Spleen (tissue), 11 donors: ENCODE results near the gene PLEKHG1. TPM values are rescaled to one million over a fixed set of nuclear protein-coding genes. Genes with fewer than 3 reads are reported as not detected.

Source experiments
- DNase-seq: peaks from one replicate; pipeline ENCODE4 v3.0.0-alpha.2; 2020
- H3K27ac ChIP-seq, 8 donors: fragments of 200-600 bp; sonication (generic) in 7 of 8; 1 replicate in 4 of 8; 2 replicates in 4 of 8; pipeline versions ENCODE4 v1.5.0 to v1.8.0; 2016 to 2021; ENCODE audit warnings: inconsistent platforms in 4 of 8, mild to moderate bottlenecking in 4 of 8, moderate library complexity in 1 of 8
- H3K27me3 ChIP-seq, 7 donors: fragments of 200-600 bp; sonication (generic) in 6 of 7; replicated peaks in 1 of 7; 1 replicate in 4 of 7; 2 replicates in 3 of 7; pipeline versions ENCODE4 v1.5.0 to v1.8.0; 2016 to 2021; ENCODE audit warnings: inconsistent platforms in 3 of 7, mild to moderate bottlenecking in 1 of 7
- H3K36me3 ChIP-seq, 6 donors: fragments of 200-600 bp; sonication (generic) in 5 of 6; 1 replicate in 4 of 6; 2 replicates in 2 of 6; pipeline versions ENCODE4 v1.5.0 to v1.8.0; 2016 to 2021; ENCODE audit warnings: inconsistent platforms in 2 of 6
- H3K4me1 ChIP-seq, 6 donors: fragments of 200-600 bp; sonication (generic) in 5 of 6; 1 replicate in 3 of 6; 2 replicates in 3 of 6; pipeline versions ENCODE4 v1.5.0 to v1.8.0; 2016 to 2021; ENCODE audit warnings: inconsistent platforms in 3 of 6
- H3K4me3 ChIP-seq, 8 donors: fragments of 200-600 bp; sonication (generic) in 7 of 8; 1 replicate in 4 of 8; 2 replicates in 4 of 8; pipeline versions ENCODE4 v1.5.0 to v1.8.0; 2016 to 2021; ENCODE audit warnings: inconsistent platforms in 4 of 8, mild to moderate bottlenecking in 4 of 8, moderate library complexity in 2 of 8
- H3K9me3 ChIP-seq, 8 donors: fragments of 200-600 bp; sonication (generic) in 7 of 8; 1 replicate in 4 of 8; 2 replicates in 4 of 8; pipeline versions ENCODE4 v1.5.0 to v1.8.0; 2016 to 2021; ENCODE audit warnings: inconsistent platforms in 4 of 8
- POLR2A ChIP-seq, 3 donors: fragments of 450-650 bp; IDR thresholded peaks; one replicate each; pipeline ENCODE4 v1.5.1; 2017; ENCODE audit warnings: antibody characterized with exemption in 3 of 3, mild to moderate bottlenecking in 1 of 3
- POLR2AphosphoS5 ChIP-seq, 3 donors: sonication (generic); formaldehyde crosslinking; IDR thresholded peaks; one replicate each; pipeline ENCODE4 v1.5.1; 2017; ENCODE audit warnings: antibody characterized with exemption in 3 of 3
- WGBS, 5 donors: extraction: QIAGEN DNeasy Blood & Tissue Kit in 3 of 5; methylation state at CpG; one replicate each; pipeline versions ENCODE4 v1.1.5 to v1.1.7; 2013 to 2018; 5-methylcytosine and 5-hydroxymethylcytosine counted together
- intact Hi-C: fragments of 100-400 bp; cut with DNase I; formaldehyde crosslinking; loops from one replicate; pipeline ENCODE4 v1.15.0; 2023; ENCODE audit warnings: low total_unique reads
- polyA plus RNA-seq, 3 donors: library from polyadenylated mRNA; stranded (reverse); fragments of 200-250 nt; gene quantifications; one replicate each; pipeline ENCODE4 v1.2.1, GENCODE V29; 2013
- total RNA-seq, 7 donors: library from RNA; depleted of rRNA in 3 of 7; stranded (reverse); fragments of >200 nt in 3 of 7; fragmentation: NEBNext Ultra II Directional in 4 of 7; extraction: Animal tissue kit (Norgen Biotek cat#: 25700) in 4 of 7; gene quantifications; one replicate each; pipeline versions ENCODE4 v1.1.0 to v1.2.1, GENCODE V29; 2016 to 2021
- TF ChIP-seq, protein P1 (sequence below), 11 experiments: fragments of 200-600 bp in 7 of 11; fragments of 450-650 bp in 4 of 11; sonication (generic) in 4 of 11; IDR thresholded peaks in 8 of 11; conservative IDR thresholded peaks in 3 of 11; 1 replicate in 7 of 11; 2 replicates in 4 of 11; pipeline versions ENCODE4 v1.4.0 to v1.8.0; 2016 to 2021; ENCODE audit warnings: antibody characterized with exemption in 11 of 11, inconsistent platforms in 4 of 11, mild to moderate bottlenecking in 1 of 11
- donor health status: healthy with polysubstance abuse.
- donor health status: DM: no; HTN: no; CAD: no; lungs with moderate emphysema.
- donor health status: DM: no; HTN: no; CAD: no.
- donor health status: Bipolar disorder and iron deficiency.
- donor health status: healthy.
- donor health status: DM: no; HTN: no; CAD: no.
- donor health status: DM: yes; HTN: yes; CAD: no.

PLEKHG1 gene
- total and polyA plus RNA-seq, 10 donors = 14.2 to 361 (median 161) TPM

DNA sequence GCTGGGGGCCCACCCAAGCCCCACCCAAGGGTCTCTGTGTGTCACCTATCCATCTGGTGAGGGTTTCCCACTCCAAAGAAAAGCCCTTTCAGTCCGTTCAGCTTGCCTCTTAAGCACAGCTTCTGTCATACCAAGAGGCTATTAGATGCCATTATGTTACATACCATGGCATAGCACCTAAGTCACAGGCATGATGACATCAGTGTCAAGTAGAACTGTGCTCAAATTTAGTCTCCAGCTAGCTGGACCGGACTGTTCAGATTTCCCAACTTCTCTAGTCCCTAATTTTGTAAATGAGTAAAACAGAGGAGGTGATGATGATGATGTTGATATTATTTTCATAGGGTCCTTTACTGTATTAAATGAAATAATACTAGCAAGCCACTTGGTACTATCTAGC is 19.2 kb upstream of the PLEKHG1 start:
- no peaks in the 10 kb centered on the region for H3K36me3 ChIP-seq
- peaks cover 0 to 12% (median 0%) of the 10 kb centered on the region in 7 donors for H3K27me3 ChIP-seq
- 72 to 87% (median 81%) methylated on average over 2 of the region's 2 CpGs for WGBS, 5 donors
- H3K9me3 ChIP-seq = no peaks in the 10 kb centered on the region
- intact Hi-C loops = no loop called here
- TF ChIP-seq POLR2A (IDR thresholded peaks at IDR 0.05) (no peak), POLR2AphosphoS5 (IDR thresholded peaks at IDR 0.05) (no peak)
- TF ChIP-seq, protein P1, sequence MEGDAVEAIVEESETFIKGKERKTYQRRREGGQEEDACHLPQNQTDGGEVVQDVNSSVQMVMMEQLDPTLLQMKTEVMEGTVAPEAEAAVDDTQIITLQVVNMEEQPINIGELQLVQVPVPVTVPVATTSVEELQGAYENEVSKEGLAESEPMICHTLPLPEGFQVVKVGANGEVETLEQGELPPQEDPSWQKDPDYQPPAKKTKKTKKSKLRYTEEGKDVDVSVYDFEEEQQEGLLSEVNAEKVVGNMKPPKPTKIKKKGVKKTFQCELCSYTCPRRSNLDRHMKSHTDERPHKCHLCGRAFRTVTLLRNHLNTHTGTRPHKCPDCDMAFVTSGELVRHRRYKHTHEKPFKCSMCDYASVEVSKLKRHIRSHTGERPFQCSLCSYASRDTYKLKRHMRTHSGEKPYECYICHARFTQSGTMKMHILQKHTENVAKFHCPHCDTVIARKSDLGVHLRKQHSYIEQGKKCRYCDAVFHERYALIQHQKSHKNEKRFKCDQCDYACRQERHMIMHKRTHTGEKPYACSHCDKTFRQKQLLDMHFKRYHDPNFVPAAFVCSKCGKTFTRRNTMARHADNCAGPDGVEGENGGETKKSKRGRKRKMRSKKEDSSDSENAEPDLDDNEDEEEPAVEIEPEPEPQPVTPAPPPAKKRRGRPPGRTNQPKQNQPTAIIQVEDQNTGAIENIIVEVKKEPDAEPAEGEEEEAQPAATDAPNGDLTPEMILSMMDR (IDR thresholded peaks at IDR 0.05 in 8 of 11, conservative IDR thresholded peaks at IDR 0.05 in 3 of 11) = no peak
- no peak for DNase-seq
- no peak overlapping the region for H3K27ac ChIP-seq
- no peak overlapping the region for H3K4me3 ChIP-seq
- H3K4me1 ChIP-seq = peaks cover 0 to 16% (median 0%) of the 10 kb centered on the region in 6 donors

DNA sequence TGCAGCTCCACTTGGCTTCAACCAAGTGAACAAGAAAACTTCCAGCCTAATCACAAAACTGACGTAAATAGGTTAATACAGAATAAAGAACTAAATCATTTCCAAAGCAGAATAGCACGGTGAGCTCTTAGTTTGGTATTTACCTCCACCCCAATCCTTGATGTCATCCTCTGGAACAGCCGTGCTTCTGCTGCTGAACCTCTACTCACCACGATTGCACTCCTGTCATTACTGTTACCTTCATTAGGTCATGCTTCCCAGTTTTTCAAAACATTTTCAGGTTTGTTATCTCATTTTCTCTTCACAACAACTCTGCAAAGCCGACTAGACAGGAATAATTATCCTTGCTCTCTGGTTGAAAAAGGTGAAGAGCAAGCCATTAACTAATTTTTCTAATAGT is 15.6 kb upstream of the PLEKHG1 start:
- no peak for DNase-seq
- Histone ChIP-seq H3K36me3 (no peaks in the 10 kb centered on the region), H3K4me3 (no peak overlapping the region), H3K27me3 (no peaks in the 10 kb centered on the region), H3K9me3 (no peaks in the 10 kb centered on the region), H3K4me1 (no peaks in the 10 kb centered on the region), H3K27ac (no peak overlapping the region)
- intact Hi-C loops = no loop called here
- TF ChIP-seq, protein P1 (IDR thresholded peaks at IDR 0.05 in 8 of 11, conservative IDR thresholded peaks at IDR 0.05 in 3 of 11) = no peak
- no peak for TF ChIP-seq POLR2A (IDR thresholded peaks at IDR 0.05)
- WGBS, 5 donors = 87 to 95% (median 93%) methylated on average over 5 of the region's 5 CpGs

DNA sequence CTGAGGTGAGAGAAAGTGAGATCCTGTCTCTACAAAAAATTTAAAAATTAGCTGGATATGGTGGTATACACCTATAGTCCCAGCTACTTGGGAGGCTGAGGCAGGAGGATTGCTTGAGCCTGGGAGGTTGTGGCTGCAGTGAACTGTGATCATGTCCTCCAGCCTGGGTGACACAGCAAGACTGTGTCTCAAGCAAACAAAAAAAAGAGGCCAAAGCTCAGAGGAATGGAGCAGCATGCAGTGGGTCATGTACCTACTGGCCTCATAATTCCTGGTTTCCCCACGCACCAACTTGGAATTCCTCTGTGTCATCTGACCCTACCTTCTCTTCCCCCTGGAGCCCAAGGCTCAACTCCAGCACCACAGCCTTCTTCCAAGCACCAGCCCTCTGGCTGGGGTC is 15.1 kb upstream of the PLEKHG1 start:
- Histone ChIP-seq H3K27me3 (no peaks in the 10 kb centered on the region), H3K4me1 (no peaks in the 10 kb centered on the region), H3K9me3 (no peaks in the 10 kb centered on the region), H3K27ac (no peak overlapping the region), H3K36me3 (no peaks in the 10 kb centered on the region), H3K4me3 (no peak overlapping the region)
- intact Hi-C loops = no loop called here
- 83 to 92% (median 88%) methylated on average over 1 of the region's 1 CpG for WGBS, 5 donors
- no peak for TF ChIP-seq POLR2AphosphoS5 (IDR thresholded peaks at IDR 0.05)
- TF ChIP-seq, protein P1 (IDR thresholded peaks at IDR 0.05 in 8 of 11, conservative IDR thresholded peaks at IDR 0.05 in 3 of 11) = no peak
- no peak for TF ChIP-seq POLR2A (IDR thresholded peaks at IDR 0.05)
- DNase-seq = no peak

DNA sequence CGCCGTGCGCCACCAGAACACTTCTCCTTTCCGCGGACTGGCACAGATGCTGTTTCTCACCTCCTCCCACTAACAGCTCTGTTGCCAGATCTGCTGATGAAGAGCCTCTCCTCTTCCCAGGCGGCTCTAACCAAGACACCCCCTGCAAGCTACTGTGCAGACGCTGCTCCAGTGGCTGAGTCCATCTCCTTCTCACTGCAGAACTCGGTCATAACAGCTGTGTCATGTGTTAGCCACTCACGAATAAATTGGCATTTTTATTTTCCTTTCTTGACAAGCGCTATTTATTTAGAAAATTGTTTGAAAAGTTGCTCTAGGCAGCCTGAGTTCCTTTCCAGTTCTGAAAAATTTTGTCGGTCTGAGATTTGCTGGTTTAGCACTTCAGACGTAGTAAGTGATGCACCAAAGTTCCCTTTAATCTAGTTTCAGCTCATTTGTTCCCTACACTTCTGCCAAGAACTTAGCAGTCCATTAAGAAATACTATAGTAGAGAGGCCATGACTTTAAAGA is 12.8 kb upstream of the PLEKHG1 start:
- Histone ChIP-seq H3K36me3 (no peaks in the 10 kb centered on the region), H3K27me3 (no peaks in the 10 kb centered on the region), H3K9me3 (no peaks in the 10 kb centered on the region), H3K27ac (no peak overlapping the region), H3K4me3 (no peak overlapping the region), H3K4me1 (peaks cover 0 to 8% (median 0%) of the 10 kb centered on the region in 6 donors)
- TF ChIP-seq, protein P1 (IDR thresholded peaks at IDR 0.05 in 8 of 11, conservative IDR thresholded peaks at IDR 0.05 in 3 of 11) = no peak
- no peak for TF ChIP-seq POLR2AphosphoS5 (IDR thresholded peaks at IDR 0.05)
- TF ChIP-seq POLR2A (IDR thresholded peaks at IDR 0.05) = no peak
- 80 to 95% (median 85%) methylated on average over 12 of the region's 12 CpGs for WGBS, 5 donors
- intact Hi-C loops = no loop called here
- DNase-seq = no peak
